NT2/D1 (cell line): ENCODE data around the gene EFTUD2.

Source experiments
- DNase-seq: peaks from one replicate; pipeline ENCODE4 v3.0.0-alpha.2; 2011; ENCODE audit warnings: low read depth, low spot score
- H3K27me3 ChIP-seq: 2 replicates; pipeline ENCODE4 v1.6.0; 2011; ENCODE audit warnings: mild to moderate bottlenecking; ENCODE audit not compliant: insufficient read length, insufficient read depth
- H3K36me3 ChIP-seq: 2 replicates; pipeline ENCODE4 v1.6.1; 2011; ENCODE audit warnings: mild to moderate bottlenecking, low read length, mixed read lengths; ENCODE audit not compliant: insufficient read depth, insufficient read length
- H3K4me1 ChIP-seq: 2 replicates; pipeline ENCODE4 v1.5.1; 2011; ENCODE audit not compliant: insufficient read depth, insufficient read length
- H3K4me3 ChIP-seq: 2 replicates; pipeline ENCODE4 v1.5.1; 2011; ENCODE audit warnings: low read depth; ENCODE audit not compliant: insufficient read length
- H3K9ac ChIP-seq: 2 replicates; pipeline ENCODE4 v1.6.0; 2011; ENCODE audit warnings: low read depth; ENCODE audit not compliant: insufficient read length
- H3K9me3 ChIP-seq: 2 replicates; pipeline ENCODE4 v1.5.1; 2011; ENCODE audit warnings: mild to moderate bottlenecking, low read length; ENCODE audit not compliant: insufficient read depth
- SUZ12 ChIP-seq: IDR thresholded peaks from 2 replicates; pipeline ENCODE4 v1.6.1; 2011; ENCODE audit not compliant: insufficient read length, insufficient read depth; ENCODE audit errors: extremely low read depth
- YY1 ChIP-seq: IDR thresholded peaks from 2 replicates; pipeline ENCODE4 v1.6.1; 2011; ENCODE audit not compliant: insufficient read length, insufficient read depth
- ZNF274 ChIP-seq: IDR thresholded peaks from 2 replicates; pipeline ENCODE4 v1.6.1; 2011; ENCODE audit warnings: mild to moderate bottlenecking, low read depth, low read length

The EFTUD2 gene

DNA sequence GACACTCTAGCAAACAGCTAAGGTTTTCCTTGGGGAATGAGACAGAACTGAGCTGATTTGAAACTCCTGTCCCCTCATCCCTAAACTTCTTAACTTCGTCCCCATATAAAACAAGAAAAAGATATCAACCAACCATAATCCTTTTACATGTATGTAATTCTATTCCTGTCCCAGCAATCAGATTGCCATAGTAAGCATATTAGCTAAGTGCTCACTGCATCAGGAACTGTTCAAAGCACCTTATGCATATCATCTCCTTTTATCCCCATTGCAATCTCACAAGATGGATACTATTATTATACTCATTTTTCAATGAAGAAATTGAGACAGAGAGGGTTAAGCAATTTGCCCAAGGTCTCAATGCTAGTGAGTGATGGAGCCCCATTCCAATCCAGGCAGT lies 41.5 kb upstream of the EFTUD2 start:
- Histone ChIP-seq H3K36me3 (peaks cover 70% of the 10 kb centered on the region), H3K9me3 (peaks cover 6% of the 10 kb centered on the region), H3K27me3 (no peaks in the 10 kb centered on the region), H3K9ac (no peak overlapping the region), H3K4me1 (peaks cover 2% of the 10 kb centered on the region), H3K4me3 (no peak overlapping the region)
- no peak for DNase-seq
- TF ChIP-seq YY1 (no peak), SUZ12 (no peak), ZNF274 (no peak)

DNA sequence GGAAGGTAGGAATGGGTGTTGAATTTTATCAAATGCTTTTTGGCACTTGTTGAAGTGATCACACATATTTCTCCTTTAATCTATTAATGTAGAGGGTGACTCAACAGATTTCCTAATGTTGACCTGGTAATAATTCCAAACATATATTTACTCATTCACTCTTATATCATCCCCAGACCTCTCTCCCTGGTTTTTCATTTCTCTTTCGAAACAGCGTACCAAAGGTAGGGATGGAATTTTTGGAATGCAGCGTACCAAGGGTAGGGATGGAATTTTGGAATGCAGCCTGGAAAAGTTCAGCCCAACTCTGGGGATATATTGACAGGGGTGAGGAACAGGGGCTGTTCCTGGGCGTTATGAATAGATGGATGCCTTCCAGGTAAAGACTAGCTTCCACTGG lies 41.1 kb upstream of the EFTUD2 start:
- Histone ChIP-seq H3K4me3 (no peak overlapping the region), H3K27me3 (no peaks in the 10 kb centered on the region), H3K9me3 (peaks cover 6% of the 10 kb centered on the region), H3K4me1 (peaks cover 2% of the 10 kb centered on the region), H3K9ac (no peak overlapping the region), H3K36me3 (peaks cover 71% of the 10 kb centered on the region)
- TF ChIP-seq SUZ12: no peak
- TF ChIP-seq YY1: no peak
- no peak for TF ChIP-seq ZNF274
- no peak for DNase-seq

DNA sequence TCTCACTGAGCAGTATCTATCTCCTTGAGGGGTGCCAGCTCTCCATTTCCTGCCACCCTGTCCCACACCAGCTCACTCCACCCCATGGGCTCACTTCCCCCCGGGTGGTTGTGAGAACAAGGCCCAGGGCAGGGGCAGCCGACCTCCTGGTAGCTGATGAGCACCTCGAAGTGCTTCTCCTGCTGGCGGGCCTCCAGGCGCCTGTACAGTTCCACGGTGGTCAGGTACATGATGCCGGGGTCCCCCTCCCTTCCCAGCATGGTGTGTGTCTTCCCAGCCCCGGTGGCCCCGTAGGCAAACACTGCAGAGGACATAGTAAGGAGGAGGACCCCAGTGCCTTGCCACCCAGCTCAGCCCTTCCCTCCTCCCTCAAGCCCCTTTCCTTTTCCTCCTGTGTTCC lies 35.9 kb upstream of the EFTUD2 start:
- Histone ChIP-seq H3K27me3 (no peaks in the 10 kb centered on the region), H3K9me3 (peaks cover 6% of the 10 kb centered on the region), H3K36me3 (peaks cover 85% of the 10 kb centered on the region), H3K9ac (no peak overlapping the region), H3K4me3 (no peak overlapping the region), H3K4me1 (no peaks in the 10 kb centered on the region)
- no peak for DNase-seq
- TF ChIP-seq ZNF274 (no peak), YY1 (no peak), SUZ12 (no peak)

DNA sequence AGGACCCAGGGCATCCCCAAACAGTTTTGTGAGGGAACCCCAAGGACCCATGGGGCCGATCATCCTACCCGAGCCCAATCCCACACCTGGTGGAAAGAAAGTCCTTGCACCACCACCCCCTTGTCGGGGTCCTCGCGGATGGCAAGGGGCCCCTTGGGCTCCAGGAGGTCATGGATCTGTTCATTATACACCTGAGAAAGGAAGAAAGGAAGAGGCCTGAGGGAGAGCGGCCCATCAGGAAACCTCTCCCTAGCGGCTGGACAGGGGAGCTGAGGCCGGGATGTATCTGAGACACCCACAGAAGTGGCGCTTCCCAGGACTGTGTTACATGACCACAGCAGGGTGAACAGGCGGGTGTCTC lies 35.5 kb upstream of the EFTUD2 start:
- Histone ChIP-seq H3K4me1 (no peaks in the 10 kb centered on the region), H3K36me3 (peaks cover 88% of the 10 kb centered on the region), H3K9me3 (peaks cover 6% of the 10 kb centered on the region; the same call in 1 of the 2 replicates), H3K27me3 (no peaks in the 10 kb centered on the region), H3K4me3 (no peak overlapping the region), H3K9ac (no peak overlapping the region)
- TF ChIP-seq YY1 (no peak), SUZ12 (no peak), ZNF274 (no peak)
- no peak for DNase-seq

DNA sequence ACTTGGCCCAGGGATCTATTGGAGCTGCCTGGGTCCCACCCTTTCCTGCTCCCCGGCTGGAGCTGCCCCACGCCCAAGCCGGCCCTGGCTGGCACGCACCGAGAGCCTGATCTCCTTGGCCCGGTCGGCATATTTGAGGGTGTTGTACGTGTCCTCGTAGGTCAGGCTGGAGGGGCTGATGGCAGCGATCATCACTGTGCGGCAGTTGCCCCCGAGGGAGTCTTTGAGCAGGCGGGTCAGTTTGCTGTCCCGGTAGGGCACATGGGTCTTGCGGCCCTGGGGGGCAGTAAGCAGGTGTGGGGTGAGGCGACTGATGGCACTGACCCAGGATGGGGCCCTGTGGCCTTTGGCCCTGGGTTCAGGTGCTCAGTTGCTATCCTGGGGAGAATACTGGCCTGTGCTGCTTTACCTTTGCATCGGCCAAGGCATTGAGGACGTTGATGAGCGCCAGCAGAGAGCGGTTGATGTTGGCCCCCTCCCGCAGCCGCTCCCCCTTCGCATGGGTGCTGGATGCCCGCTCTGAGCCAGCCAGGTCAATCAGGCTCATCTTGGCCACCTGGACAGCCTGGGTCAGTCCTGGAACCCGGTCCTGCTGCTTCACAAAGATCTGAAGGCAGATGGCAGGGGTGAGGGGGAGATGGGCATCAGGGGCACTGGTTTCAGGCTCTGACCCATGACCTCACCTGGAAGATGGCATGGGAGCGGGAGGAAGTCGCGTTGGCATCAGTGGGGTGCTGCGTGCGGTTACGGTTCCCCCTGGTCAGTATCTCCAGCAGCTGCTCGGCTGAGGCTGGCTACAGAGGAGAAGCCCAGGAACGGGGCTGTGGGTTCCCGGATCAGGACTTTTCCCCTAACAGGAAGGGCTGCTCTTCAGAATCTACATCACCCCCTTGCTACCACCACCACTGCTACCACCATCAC lies 34.8 kb upstream of the EFTUD2 start:
- DNase-seq: no peak
- no peak for TF ChIP-seq ZNF274
- TF ChIP-seq SUZ12: no peak
- TF ChIP-seq YY1: no peak
- Histone ChIP-seq H3K9me3 (peaks cover 6% of the 10 kb centered on the region; the same call in 1 of the 2 replicates), H3K4me3 (no peak overlapping the region), H3K36me3 (peaks cover 89% of the 10 kb centered on the region), H3K9ac (no peak overlapping the region), H3K4me1 (no peaks in the 10 kb centered on the region), H3K27me3 (no peaks in the 10 kb centered on the region)

DNA sequence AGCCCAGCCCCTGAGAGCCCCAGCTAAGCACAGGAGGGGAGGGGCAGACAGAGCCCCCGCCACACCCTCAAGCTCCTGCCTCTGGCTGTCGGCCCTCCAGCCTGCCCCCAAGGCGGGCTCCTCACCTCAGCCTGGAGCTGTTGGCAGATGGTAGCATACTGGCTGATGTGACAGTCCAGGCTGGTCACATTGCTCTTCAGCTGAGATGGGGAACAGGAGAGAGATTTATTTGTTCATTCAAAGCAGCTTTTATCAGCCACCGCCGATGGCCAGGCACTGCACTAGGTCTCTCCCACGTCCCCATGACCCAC lies 33.5 kb upstream of the EFTUD2 start:
- TF ChIP-seq YY1 (no peak), ZNF274 (no peak), SUZ12 (no peak)
- Histone ChIP-seq H3K4me3 (no peak overlapping the region), H3K4me1 (no peaks in the 10 kb centered on the region), H3K27me3 (no peaks in the 10 kb centered on the region), H3K9ac (no peak overlapping the region), H3K9me3 (no peaks in the 10 kb centered on the region), H3K36me3 (peaks cover 92% of the 10 kb centered on the region)
- no peak for DNase-seq

DNA sequence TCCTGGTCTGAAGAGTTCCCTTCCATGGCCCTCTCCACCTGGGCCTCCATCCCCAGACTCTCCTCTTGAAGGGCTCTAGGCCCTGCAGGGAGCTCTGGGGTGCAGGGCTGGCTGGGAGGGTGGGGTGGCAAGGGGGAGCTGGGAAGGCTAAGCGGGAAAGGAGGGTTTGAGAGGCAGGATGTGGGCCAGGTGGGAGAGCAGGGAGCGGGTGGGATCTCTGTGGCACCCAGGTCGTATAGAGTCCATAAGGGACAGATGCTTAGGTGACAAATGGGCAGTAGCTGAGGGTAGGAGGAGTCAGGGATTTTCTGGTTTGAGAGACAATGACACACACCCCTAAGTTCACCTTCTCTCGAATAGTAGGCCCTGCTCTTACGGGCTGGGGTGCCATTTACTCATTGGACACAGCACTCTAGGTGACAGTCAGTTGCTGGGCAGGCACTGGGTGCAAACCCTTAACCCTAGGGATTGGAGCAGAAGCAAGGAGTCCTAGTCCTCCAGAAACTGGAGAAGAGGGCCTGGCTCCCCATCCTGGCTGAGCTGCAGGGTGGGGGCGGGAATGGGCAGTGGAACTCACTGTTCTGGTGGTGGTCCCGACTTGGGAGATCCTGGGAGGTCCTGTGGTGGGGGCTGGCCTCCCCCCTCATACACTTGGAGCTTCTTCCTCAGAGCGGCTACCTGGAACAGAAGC lies 33.0 kb upstream of the EFTUD2 start:
- Histone ChIP-seq H3K27me3 (no peaks in the 10 kb centered on the region), H3K9ac (no peak overlapping the region), H3K9me3 (no peaks in the 10 kb centered on the region), H3K4me1 (no peaks in the 10 kb centered on the region), H3K36me3 (peaks cover 93% of the 10 kb centered on the region), H3K4me3 (no peak overlapping the region)
- DNase-seq: no peak
- no peak for TF ChIP-seq ZNF274
- TF ChIP-seq YY1: no peak
- TF ChIP-seq SUZ12: no peak
